ENCODE measurements around the gene KLHL3. TPM values are rescaled to one million over a fixed set of nuclear protein-coding genes. Genes with fewer than 3 reads are reported as not detected.

Gene KLHL3
- total RNA-seq, 4 donors from 2014 or later: 1.8 to 9.8 (median 4.0) TPM

- no peak for TF ChIP-seq CTCF (IDR thresholded peaks at IDR 0.05)
- ATAC-seq (ENCODE audit: low FRiP score) (no peak), DNase-seq (ENCODE audit: low spot score) (no peak)
These were observed 133.1 kb downstream of the KLHL3 start for GRCh38 chr5:137602721-137603273.

GRCh38 chr5:137600721-137601360 is 135.0 kb downstream of the KLHL3 start:
- ATAC-seq (ENCODE audit: low FRiP score) (no peak), DNase-seq (ENCODE audit: low spot score) (no peak)
- TF ChIP-seq CTCF (IDR thresholded peaks at IDR 0.05): no peak

- DNase-seq (ENCODE audit: low spot score) (no peak), ATAC-seq (ENCODE audit: low FRiP score) (no peak)
- no peak for TF ChIP-seq CTCF (IDR thresholded peaks at IDR 0.05)
These were observed 136.4 kb downstream of the KLHL3 start for GRCh38 chr5:137599457-137599856.

- ATAC-seq (ENCODE audit: low FRiP score) (no peak), DNase-seq (ENCODE audit: low spot score) (no peak)
- no peak for TF ChIP-seq CTCF (IDR thresholded peaks at IDR 0.05)
These were observed 137.5 kb downstream of the KLHL3 start for GRCh38 chr5:137598399-137598798.

DNA sequence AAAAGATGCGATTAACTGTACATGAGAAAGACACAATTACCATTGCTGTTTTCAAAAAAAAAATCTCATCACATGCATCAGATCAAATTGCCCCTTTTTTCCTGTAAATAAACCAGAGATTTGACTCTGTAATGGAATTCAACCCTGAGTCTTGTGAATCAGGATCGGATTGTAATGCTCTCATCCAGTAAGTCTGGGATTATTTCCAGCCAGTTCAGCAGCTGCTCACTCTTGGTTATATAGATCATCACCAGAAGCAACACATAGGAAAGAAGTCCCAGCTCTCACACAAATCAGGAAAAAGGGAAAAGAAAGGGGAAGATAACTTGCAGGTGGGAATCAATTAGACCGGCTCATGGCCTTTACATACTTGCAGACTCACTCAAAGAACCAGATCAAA is 138.9 kb downstream of the KLHL3 start:
- ATAC-seq (ENCODE audit: low FRiP score) (no peak), DNase-seq (ENCODE audit: low spot score) (no peak)
- no peak for TF ChIP-seq CTCF (IDR thresholded peaks at IDR 0.05)

DNA sequence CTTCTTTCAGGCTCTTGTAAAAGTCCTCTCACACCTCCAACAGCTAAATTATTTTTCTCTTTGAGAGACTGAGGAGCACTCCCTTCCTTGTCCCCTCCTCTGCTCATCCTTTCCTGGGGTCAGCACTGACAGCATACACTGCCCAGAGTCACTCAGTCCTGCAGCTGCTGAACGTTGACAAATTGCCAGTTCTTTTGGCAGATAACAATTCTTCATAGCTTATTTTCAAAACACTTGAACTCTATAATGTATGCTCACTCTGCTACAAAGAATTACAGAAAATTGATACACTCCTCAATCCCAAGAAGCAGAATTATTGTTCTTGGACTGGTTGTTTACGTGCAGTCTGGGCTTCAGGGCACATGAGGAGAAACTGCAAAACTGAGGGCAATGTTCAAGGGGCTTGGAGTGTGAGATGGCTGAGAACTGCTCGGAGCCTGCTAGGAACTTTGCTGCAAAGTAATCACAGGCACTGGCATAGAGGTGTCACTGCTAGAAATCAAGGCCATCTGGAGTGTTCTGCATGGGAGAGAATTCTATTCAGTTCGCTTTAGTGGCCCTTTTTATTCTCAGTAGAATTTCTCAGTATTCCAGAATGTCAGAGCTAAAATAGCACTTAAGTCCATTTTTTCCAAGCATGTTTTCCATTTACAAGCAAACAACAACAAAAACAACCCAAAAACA is 140.4 kb downstream of the KLHL3 start:
- DNase-seq (ENCODE audit: low spot score) (no peak), ATAC-seq (ENCODE audit: low FRiP score) (no peak)
- TF ChIP-seq CTCF (IDR thresholded peaks at IDR 0.05): no peak

- DNase-seq (ENCODE audit: low spot score): no peak
- ATAC-seq (ENCODE audit: low FRiP score): no peak
- no peak for TF ChIP-seq CTCF (IDR thresholded peaks at IDR 0.05)
These were observed 141.2 kb downstream of the KLHL3 start for GRCh38 chr5:137594717-137595116.

Measured in omental fat pad (tissue), 4 donors.